HG02623 (cell line): ENCODE results near the gene RNF44.
"Not testable (repeated sequence)": the region's sequence is repeated elsewhere in the genome, so short reads cannot be mapped to it uniquely, and the experiment has no call there.

Experiments
- ATAC-seq: cut with Tn5 transposase; IDR thresholded peaks from one replicate; pipeline ENCODE4 v1.9.1; 2021; ENCODE audit warnings: moderate library complexity; ENCODE audit not compliant: unreplicated experiment

The RNF44 gene

GRCh38 chr5:176521699-176522263 is 15.4 kb downstream of the RNF44 start:
- no peak for ATAC-seq

- ATAC-seq, result no peak
Measured at GRCh38 chr5:176521286-176521685, 15.9 kb downstream of the RNF44 start.

- no peak for ATAC-seq
Measured at GRCh38 chr5:176519810-176520720, 17.1 kb downstream of the RNF44 start.

- ATAC-seq, result no peak
Measured at GRCh38 chr5:176517053-176517661, 20.0 kb downstream of the RNF44 start.

- ATAC-seq, result no peak
Measured at GRCh38 chr5:176515396-176515795, 21.8 kb downstream of the RNF44 start.

GRCh38 chr5:176514244-176514950 is 22.8 kb downstream of the RNF44 start:
- ATAC-seq, result no peak

GRCh38 chr5:176513788-176514187 is 23.4 kb downstream of the RNF44 start:
- no peak for ATAC-seq

- ATAC-seq, result no peak
Measured at GRCh38 chr5:176508603-176509002, 28.6 kb downstream of the RNF44 start.

GRCh38 chr5:176507911-176508310 is 29.3 kb downstream of the RNF44 start:
- ATAC-seq, result no peak

GRCh38 chr5:176503496-176503895 is 33.7 kb downstream of the RNF44 start:
- ATAC-seq, result no peak

GRCh38 chr5:176501333-176501732 is 35.9 kb downstream of the RNF44 start:
- no peak for ATAC-seq

- no peak for ATAC-seq
Measured at GRCh38 chr5:176500511-176500910, 36.7 kb downstream of the RNF44 start.

GRCh38 chr5:176499273-176499672 is 37.9 kb downstream of the RNF44 start:
- ATAC-seq, result no peak

GRCh38 chr5:176497852-176498251 is 39.4 kb downstream of the RNF44 start:
- no peak for ATAC-seq

GRCh38 chr5:176492431-176492830 is 44.8 kb downstream of the RNF44 start:
- ATAC-seq, result no peak

GRCh38 chr5:176491901-176492300 is 45.3 kb downstream of the RNF44 start:
- no peak for ATAC-seq

- ATAC-seq, result no peak
Measured at GRCh38 chr5:176491101-176491502, 46.1 kb downstream of the RNF44 start.

- no peak for ATAC-seq
Measured at GRCh38 chr5:176490301-176490700, 46.9 kb downstream of the RNF44 start.

- no peak for ATAC-seq
Measured at GRCh38 chr5:176489077-176489476, 48.1 kb downstream of the RNF44 start.

- not testable (repeated sequence) for ATAC-seq
Measured at GRCh38 chr5:176487160-176487559, 50.0 kb downstream of the RNF44 start.

- ATAC-seq, result no peak
Measured at GRCh38 chr5:176486189-176486757, 50.9 kb downstream of the RNF44 start.
